Stimulated activated naive CD8-positive, alpha-beta T cell treated with anti-CD3 and anti-CD28 coated beads, Interleukin-15, amount 100 ng/mL, for 72 hours (primary cell): ENCODE results near the gene ESD.
"Not testable (repeated sequence)": the region's sequence is repeated elsewhere in the genome, so short reads cannot be mapped to it uniquely, and the experiment has no call there.

Experiments
- ATAC-seq: fragments of 150-1000 bp; cut with Tn5 transposase; 2 replicates; pipeline ENCODE4 v1.10.0; 2021; ENCODE audit warnings: mild to moderate bottlenecking, moderate library complexity
- DNase-seq, 2 donors: peaks; one replicate each; pipeline ENCODE4 v3.0.0; 2021 to 2022
- H3K27ac Mint-ChIP-seq, 2 donors: one replicate each; pipeline ENCODE4 v1.8.0; 2022; ENCODE audit warnings: mild to moderate bottlenecking in 2 of 2, mixed read lengths in 2 of 2, moderate library complexity in 2 of 2
- H3K27me3 Mint-ChIP-seq: one replicate; pipeline ENCODE4 v1.8.0; 2022; ENCODE audit warnings: mixed read lengths
- H3K4me1 Mint-ChIP-seq: one replicate; pipeline ENCODE4 v1.8.0; 2022; ENCODE audit warnings: mild to moderate bottlenecking, mixed read lengths
- H3K4me3 Mint-ChIP-seq, 2 donors: one replicate each; pipeline ENCODE4 v1.8.0; 2022; ENCODE audit warnings: mild to moderate bottlenecking in 2 of 2, mixed read lengths in 2 of 2, moderate library complexity in 1 of 2
- H3K9me3 Mint-ChIP-seq, 2 donors: one replicate each; pipeline ENCODE4 v1.8.0; 2022; ENCODE audit warnings: mixed read lengths in 2 of 2

ESD gene

DNA sequence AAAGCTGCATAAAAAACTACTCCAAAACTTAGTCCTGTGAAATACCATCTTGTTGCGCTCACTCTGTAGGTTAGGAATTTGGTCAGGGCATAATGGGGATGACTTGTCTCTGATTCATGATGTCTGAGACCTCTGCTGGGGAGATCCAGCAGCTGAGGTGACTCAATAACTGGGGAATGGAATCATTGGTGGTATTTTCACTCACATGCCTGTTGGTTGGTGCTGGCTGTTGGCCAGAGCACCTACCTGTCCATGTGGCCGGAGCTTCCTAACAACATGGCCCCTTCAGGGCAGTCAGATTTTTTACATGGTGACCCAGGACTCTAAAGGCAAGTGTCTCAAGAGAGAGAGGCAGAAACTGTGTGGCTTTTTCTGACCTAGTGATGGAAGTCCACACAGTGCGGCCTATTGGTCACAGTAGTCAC is 7.4 kb upstream of the ESD start:
- no peak overlapping the region for H3K4me3 Mint-ChIP-seq
- H3K27me3 Mint-ChIP-seq, result no peaks in the 10 kb centered on the region
- no peak overlapping the region for H3K27ac Mint-ChIP-seq
- H3K4me1 Mint-ChIP-seq, result no peaks in the 10 kb centered on the region
- ATAC-seq (no peak), DNase-seq (no peak)
- H3K9me3 Mint-ChIP-seq, result no peaks in the 10 kb centered on the region

DNA sequence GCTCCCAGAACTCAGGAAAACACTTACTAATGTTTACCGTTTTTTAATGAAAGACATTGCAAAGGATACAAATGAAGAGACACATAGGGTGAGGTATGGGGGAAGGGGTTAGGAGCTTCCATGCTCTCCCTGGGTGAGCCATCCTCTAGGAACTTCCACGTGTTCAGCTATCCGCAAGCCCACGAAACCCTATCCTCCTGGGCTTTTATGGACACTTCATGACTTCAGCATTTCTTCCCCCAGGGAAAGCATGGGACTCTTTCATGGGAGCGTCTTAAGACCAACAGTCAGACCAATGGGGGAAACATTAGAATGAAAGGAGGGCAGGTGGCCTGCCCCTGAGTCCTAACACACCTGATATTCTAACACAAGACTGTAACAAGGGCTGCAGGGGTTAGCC is 6.6 kb upstream of the ESD start:
- Mint-ChIP-seq H3K4me1 (no peaks in the 10 kb centered on the region), H3K27me3 (no peaks in the 10 kb centered on the region), H3K9me3 (no peaks in the 10 kb centered on the region), H3K4me3 (no peak overlapping the region), H3K27ac (no peak overlapping the region)
- no peak for ATAC-seq
- no peak for DNase-seq

DNA sequence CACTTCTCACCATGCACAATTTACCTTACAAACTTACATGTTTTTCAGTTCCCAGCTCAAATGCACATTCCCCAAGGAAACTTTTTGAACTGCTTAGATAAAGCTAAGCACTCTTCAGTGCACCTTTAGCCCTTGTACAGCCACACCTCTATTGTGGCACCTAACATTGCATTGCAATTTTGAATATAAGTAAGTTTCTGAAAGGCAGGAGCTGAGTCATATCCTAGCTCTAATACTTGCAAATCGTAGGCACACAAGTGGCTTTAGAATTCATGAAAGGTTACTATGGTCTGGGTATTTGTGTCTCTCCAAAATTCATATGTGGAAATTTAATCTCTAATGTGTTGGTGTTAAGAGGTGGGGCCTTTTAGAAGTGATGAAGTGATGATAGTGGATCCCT is 4.9 kb upstream of the ESD start:
- DNase-seq, result no peak
- Mint-ChIP-seq H3K4me3 (no peak overlapping the region), H3K9me3 (no peaks in the 10 kb centered on the region), H3K27me3 (no peaks in the 10 kb centered on the region), H3K27ac (no peak overlapping the region), H3K4me1 (peaks cover 10% of the 10 kb centered on the region)
- no peak for ATAC-seq

DNA sequence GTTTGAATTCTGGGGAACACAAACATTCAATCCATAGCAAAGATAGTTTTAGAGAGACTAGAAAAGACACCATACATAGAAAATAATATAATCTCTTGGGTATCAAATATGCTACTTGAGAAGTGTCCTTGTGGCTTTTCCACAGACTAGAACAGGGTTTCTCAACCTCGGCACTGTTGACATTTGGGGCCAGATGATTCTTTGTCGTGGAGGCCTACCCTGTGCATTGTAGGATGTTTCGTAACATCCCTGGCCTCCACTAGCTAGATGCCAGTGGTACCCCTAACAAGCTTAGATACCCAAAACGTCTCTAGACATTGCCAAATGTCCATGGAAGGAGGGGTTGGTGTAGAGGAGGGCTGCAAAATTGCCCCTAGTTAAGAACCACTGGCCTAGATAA is 2.2 kb upstream of the ESD start:
- Mint-ChIP-seq H3K4me1 (peaks cover 28% of the 10 kb centered on the region), H3K27ac (no peak overlapping the region), H3K4me3 (no peak overlapping the region), H3K27me3 (no peaks in the 10 kb centered on the region), H3K9me3 (no peaks in the 10 kb centered on the region)
- ATAC-seq (no peak), DNase-seq (no peak)

DNA sequence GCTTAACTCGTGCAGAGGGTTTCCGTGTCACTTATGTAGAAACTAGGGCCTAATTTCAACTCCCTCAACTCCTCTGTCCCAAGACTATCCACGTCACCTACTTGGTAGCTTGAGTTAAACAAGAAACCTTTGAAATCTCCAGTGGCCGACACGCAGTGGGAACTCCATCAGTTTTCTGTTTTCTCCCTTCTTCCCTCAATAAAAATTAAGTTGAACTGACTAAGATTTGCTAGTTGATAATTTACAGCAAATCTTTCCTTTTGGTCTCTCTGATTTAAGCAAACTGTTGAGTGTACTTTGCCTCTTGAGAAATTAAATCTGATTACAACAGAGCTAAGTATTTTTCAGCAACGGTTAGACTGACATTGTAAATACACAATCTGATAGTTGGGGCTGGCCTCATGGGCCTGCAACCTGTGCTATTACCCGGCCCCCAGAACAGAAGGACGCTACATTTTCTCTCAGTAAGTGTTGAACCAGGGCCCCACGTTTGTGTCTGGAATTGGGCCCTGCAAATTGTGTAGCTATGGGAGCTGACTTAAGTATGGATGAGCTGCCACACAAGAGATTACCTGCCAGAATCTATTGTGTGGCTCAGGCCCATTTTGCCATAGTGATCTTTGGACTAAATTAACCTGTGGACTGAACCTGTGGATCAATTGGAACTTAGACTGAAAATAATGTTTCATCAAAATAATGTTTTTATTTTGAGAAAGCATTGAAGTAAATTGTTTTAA is 708 bp upstream of the ESD start:
- Mint-ChIP-seq H3K4me1 (peaks cover 35% of the 10 kb centered on the region), H3K9me3 (no peaks in the 10 kb centered on the region), H3K27ac (peak overlapping the region; percentile 99), H3K27me3 (no peaks in the 10 kb centered on the region), H3K4me3 (peak overlapping the region; percentile 89 to 93)
- DNase-seq (no peak), ATAC-seq (no peak)

DNA sequence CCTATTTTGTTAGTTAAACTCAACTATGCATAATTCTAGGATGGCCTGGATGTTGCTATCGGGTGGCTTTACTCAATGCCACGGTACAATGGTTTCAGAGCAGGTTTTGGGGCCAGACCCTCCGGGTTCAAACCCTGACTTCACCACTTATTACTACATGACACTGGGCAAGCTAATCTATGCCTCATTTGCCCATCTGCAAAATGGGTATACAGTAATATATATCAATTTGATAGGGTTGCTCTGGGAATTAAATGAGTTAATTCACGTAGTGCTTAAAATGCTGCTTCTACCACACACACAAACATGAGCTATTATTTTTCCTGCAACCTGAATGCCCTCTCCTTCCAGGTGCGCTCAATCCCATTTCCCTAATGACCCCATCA is 839 bp downstream of the ESD start:
- Mint-ChIP-seq H3K27me3 (no peaks in the 10 kb centered on the region), H3K27ac (peak overlapping the region; percentile 99), H3K4me1 (peaks cover 35% of the 10 kb centered on the region), H3K9me3 (no peaks in the 10 kb centered on the region), H3K4me3 (peak overlapping the region; percentile 89 to 93)
- ATAC-seq, result no peak
- no peak for DNase-seq

DNA sequence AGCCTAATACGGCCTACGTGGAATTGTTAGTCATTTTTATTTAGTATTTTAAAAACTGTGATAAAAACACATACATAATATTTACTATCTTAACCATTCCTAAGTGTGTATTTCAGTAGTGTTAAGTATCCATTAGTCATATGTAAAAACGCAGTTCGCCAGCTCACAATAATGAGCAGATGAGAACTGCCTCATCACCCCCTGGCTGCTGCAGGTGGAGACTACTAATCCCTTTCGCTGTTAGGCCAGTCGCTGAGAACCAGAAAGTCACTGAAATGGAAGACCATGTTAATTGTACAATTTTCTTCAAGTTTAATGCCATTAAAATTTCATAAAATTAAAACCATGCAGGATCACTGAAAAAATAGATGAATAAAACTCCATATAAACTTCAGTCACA is 1.6 kb downstream of the ESD start:
- no peak overlapping the region for H3K27ac Mint-ChIP-seq

DNA sequence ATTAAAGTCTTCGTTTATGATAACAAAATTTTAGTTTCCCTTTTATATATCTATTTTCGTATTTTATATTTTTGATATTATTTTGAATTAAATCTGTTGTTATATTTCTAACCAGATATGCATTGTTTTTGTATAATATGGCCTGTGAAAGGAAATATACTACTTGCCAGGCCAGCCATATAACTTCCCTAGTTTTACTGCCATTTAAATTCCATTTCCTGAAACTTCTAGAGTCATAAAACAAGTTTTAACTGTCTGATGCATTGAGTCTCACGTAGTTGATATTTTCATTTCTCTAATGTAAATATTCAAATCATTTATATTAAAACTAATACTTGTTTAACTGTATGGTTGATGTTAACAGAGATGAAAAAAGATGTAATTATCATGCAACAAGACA is 13.5 kb downstream of the ESD start:
- no peaks in the 10 kb centered on the region for H3K27me3 Mint-ChIP-seq
- H3K4me3 Mint-ChIP-seq, result no peak overlapping the region
- H3K27ac Mint-ChIP-seq, result no peak overlapping the region
- ATAC-seq, result no peak
- no peak for DNase-seq
- H3K9me3 Mint-ChIP-seq, result no peaks in the 10 kb centered on the region
- peaks cover under 1% of the 10 kb centered on the region for H3K4me1 Mint-ChIP-seq

More for the DNA sequence above, 1.6 kb downstream of the ESD start:
- H3K27me3 Mint-ChIP-seq, result no peaks in the 10 kb centered on the region
- no peak for ATAC-seq
- DNase-seq, result no peak
- peak overlapping the region; percentile 36 to 93 for H3K4me3 Mint-ChIP-seq
- no peaks in the 10 kb centered on the region for H3K9me3 Mint-ChIP-seq
- peaks cover 41% of the 10 kb centered on the region for H3K4me1 Mint-ChIP-seq

DNA sequence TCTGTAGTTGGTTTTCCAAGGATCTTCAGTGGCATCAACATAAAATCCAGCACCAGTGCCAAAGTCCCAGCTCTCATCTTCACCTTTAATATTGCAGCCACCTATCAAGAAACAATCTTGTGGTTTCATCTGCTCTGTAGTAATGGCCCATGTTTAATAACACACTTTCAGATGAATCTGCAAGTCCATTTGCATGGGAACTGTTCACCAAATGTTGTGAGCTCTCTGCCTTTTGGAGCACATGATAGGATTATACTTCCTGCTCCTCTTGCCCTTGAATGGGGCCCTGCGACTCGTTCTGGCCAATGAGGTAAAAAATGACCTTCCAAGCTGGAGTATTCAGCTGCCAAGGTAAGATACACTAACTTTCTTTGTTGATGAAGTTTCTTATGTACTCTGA is 14.3 kb downstream of the ESD start:
- Mint-ChIP-seq H3K4me3 (no peak overlapping the region), H3K27ac (peak overlapping the region in 1 of 2 donors; percentile 27), H3K27me3 (no peaks in the 10 kb centered on the region), H3K9me3 (no peaks in the 10 kb centered on the region), H3K4me1 (no peaks in the 10 kb centered on the region)
- ATAC-seq (no peak), DNase-seq (no peak)

DNA sequence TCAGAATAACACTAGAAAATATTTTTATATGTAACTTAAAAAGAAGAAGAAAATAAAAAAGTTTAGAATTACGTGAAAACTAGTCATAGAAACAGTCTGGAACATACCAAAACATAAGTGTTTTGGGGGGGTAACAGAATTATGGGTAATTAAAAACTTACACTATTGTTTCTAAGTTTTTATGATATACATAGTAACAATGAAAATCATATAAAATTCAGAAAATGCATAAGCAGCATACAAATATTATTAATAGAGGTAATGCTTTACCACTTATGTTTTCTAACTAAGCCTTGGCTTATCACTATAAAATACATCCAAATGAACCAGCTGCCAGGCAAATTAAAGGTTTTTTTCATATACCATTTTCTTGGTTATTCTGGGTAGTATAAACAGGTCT is 14.9 kb downstream of the ESD start:
- Mint-ChIP-seq H3K4me3 (no peak overlapping the region), H3K4me1 (no peaks in the 10 kb centered on the region), H3K9me3 (no peaks in the 10 kb centered on the region), H3K27ac (no peak overlapping the region), H3K27me3 (no peaks in the 10 kb centered on the region)
- ATAC-seq (no peak), DNase-seq (no peak)

DNA sequence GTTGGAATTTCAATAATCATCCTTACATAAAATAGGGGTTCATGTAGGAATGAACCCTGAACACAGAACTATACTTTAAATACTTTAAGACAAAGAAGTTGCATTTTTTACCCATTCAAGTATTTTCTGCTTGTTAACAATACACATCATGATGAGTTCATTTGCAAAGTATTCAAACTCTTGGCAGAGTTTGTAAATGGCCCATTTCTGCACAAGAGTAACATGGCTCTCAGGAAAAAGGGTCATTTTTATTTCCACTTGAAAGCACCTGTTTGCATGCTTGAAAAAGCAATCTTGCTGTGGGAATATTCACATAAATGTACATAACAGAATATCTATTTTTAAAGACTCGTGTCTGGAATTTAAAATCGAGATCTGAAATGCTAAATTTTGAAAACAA is 18.1 kb downstream of the ESD start:
- Mint-ChIP-seq H3K27ac (no peak overlapping the region), H3K4me1 (no peaks in the 10 kb centered on the region), H3K4me3 (no peak overlapping the region), H3K27me3 (no peaks in the 10 kb centered on the region), H3K9me3 (no peaks in the 10 kb centered on the region)
- ATAC-seq, result no peak
- no peak for DNase-seq

DNA sequence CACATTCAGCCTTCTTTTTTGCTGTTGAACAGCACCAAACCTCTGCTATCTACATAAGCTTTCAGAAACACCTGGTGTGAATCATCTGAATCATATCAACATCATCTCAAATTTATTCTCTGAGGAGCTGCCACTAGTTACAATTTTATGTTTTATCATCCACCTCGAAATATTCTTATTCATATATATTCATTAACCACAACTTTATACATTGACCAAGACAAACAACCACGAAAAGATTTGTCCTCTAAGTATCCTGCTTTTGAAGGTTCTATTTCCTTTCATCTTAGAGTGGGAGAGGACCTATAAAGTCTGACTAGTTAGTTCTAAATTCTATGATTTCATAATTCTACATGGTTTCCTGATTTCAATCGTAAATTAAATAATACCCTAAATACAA is 18.9 kb downstream of the ESD start:
- Mint-ChIP-seq H3K9me3 (no peaks in the 10 kb centered on the region), H3K27me3 (no peaks in the 10 kb centered on the region), H3K4me1 (no peaks in the 10 kb centered on the region), H3K27ac (no peak overlapping the region), H3K4me3 (no peak overlapping the region)
- ATAC-seq (no peak), DNase-seq (no peak)

DNA sequence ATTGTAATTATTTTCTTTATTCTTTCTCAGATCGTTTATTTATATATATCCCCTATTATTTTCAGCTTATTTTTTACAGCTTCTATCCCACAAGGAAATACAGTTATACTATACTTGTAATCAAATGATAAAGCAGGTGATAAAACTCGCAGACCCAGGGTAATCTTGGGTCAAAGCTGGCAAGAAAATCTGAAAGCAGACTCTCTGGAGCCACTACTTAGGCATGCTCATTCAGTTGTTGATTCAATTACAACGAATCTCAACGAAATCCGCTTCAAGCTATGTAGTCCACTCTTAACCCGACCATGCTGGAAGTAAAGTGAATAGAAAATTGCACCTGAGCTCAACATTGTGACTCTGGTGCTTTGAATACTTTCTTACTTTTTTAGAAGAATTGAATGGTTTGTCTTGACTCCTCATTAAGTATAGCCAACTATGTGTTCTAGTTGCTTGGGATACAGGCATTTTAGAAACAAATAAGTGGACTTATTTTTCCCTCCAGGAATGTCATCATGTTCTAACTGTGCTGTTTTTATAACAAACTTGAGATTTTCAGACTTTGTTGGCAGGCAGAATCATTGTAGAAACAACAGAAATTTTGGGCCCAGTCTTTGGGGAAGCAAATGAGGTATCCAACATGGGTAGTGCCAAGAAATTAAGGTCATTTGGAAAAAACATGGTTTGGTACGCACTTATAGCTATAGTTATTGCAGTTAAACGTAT is 21.4 kb downstream of the ESD start:
- no peaks in the 10 kb centered on the region for H3K4me1 Mint-ChIP-seq
- DNase-seq, result no peak
- no peaks in the 10 kb centered on the region for H3K27me3 Mint-ChIP-seq
- no peaks in the 10 kb centered on the region for H3K9me3 Mint-ChIP-seq
- no peak for ATAC-seq
- no peak overlapping the region for H3K27ac Mint-ChIP-seq
- H3K4me3 Mint-ChIP-seq, result no peak overlapping the region

DNA sequence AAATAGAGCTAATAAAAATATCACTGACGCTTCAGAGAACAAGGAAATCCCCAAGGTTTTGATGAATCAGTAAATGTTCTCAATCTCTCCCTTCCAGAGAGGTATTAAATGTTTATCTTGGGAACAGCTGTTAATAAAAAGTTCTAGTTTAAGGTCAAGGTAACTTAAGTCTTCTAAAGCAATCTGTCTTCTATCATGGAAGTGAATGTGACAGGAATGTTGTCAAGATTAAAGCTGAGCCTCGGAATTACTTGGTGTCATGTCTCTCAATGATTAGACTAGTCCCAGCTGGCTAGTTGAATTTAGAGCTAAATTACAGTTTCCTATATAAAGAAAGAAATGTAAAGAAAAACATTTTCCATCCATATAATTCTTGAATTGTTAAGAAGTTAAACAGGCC is 23.4 kb downstream of the ESD start:
- Mint-ChIP-seq H3K4me1 (no peaks in the 10 kb centered on the region), H3K27ac (no peak overlapping the region), H3K9me3 (no peaks in the 10 kb centered on the region), H3K4me3 (no peak overlapping the region), H3K27me3 (no peaks in the 10 kb centered on the region)
- DNase-seq (no peak), ATAC-seq (no peak)

DNA sequence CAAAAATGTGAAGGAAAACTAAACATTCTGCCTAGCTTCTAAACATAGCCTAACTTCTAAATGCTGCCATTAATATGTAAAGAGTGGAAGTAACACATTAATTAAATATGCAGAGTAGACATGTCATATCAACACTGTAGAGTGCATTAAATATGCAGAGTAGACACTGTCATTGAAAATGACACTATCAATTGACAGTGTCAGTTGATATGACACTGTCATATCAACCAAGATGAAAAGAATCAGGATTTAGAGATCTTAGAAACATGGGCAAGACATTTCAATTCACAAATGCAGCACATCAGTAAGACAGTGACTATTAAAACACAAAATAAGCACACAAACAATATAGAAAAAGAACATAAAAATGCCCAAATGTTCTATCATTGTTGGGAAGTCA is 25.3 kb downstream of the ESD start:
- Mint-ChIP-seq H3K4me3 (no peak overlapping the region), H3K4me1 (no peaks in the 10 kb centered on the region), H3K9me3 (no peaks in the 10 kb centered on the region), H3K27me3 (no peaks in the 10 kb centered on the region), H3K27ac (no peak overlapping the region)
- ATAC-seq, result no peak
- DNase-seq, result no peak

DNA sequence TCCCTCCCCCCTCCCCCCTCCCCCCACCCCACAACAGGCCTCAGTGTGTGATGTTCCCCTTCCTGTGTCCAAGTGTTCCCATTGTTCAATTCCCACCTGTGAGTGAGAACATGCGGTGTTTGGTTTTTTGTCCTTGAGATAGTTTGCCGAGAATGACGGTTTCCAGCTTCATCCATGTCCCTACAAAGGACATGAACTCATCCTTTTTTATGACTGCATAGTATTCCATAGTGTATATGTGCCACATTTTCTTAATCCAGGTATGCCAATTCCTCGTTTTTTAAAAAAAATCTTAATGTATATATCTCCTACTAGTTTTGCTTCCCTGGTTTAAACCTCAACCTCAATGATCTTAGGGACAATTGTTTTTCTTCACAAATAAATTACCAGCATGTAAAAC is 27.0 kb downstream of the ESD start:
- H3K4me3 Mint-ChIP-seq, H3K4me1 Mint-ChIP-seq, H3K27me3 Mint-ChIP-seq, ATAC-seq, DNase-seq, H3K9me3 Mint-ChIP-seq, H3K27ac Mint-ChIP-seq: not testable (repeated sequence)

DNA sequence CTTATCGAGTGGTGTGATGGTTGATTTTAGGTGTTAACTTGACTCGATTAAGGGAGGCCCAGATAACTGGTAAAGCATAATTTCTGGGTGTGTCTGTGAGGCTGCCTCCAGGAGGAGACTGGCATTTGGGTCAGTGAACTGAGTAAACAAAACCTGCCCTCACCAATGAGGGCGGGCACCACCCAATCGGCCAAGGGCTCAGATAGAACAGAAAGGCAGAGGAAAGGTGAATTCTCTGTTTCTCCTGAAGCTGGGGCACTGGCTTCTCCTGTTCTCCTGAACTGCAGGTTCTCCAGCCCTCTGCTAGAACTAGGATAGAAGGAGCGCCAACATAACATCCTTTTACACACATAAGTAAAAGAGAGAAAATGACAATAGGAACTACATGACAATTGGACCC is 35.1 kb downstream of the ESD start:
- H3K4me1 Mint-ChIP-seq, result peaks cover 17% of the 10 kb centered on the region
- DNase-seq (no peak), ATAC-seq (no peak)
- no peaks in the 10 kb centered on the region for H3K27me3 Mint-ChIP-seq
- H3K27ac Mint-ChIP-seq, result no peak overlapping the region
- no peaks in the 10 kb centered on the region for H3K9me3 Mint-ChIP-seq
- no peak overlapping the region for H3K4me3 Mint-ChIP-seq
